Measurements from ENCODE around the gene NHSL2.

The NHSL2 gene

GRCh38 chrX:72040506-72040905 is 129.9 kb downstream of the NHSL2 start:
- Histone ChIP-seq H2AFZ (ENCODE audit: low read length, unreplicated experiment) (no peak overlapping the region), H3K27ac (ENCODE audit: low read depth, low read length) (no peak overlapping the region), H3K27me3 (ENCODE audit: insufficient read depth, low read length) (no peaks in the 10 kb centered on the region), H3K4me3 (ENCODE audit: low read depth, low read length) (no peak overlapping the region), H3K79me2 (ENCODE audit: control insufficient read depth, insufficient read depth, low read length, unreplicated experiment) (no peaks in the 10 kb centered on the region), H3K36me3 (ENCODE audit: insufficient read depth, low read length) (no peaks in the 10 kb centered on the region), H3K4me1 (ENCODE audit: control insufficient read depth, insufficient read depth, low read length, unreplicated experiment) (no peaks in the 10 kb centered on the region)

GRCh38 chrX:72041176-72041575 is 130.5 kb downstream of the NHSL2 start:
- no peaks in the 10 kb centered on the region for H3K36me3 ChIP-seq (ENCODE audit: insufficient read depth, low read length)
- H3K79me2 ChIP-seq (ENCODE audit: control insufficient read depth, insufficient read depth, low read length, unreplicated experiment): no peaks in the 10 kb centered on the region
- H3K4me1 ChIP-seq (ENCODE audit: control insufficient read depth, insufficient read depth, low read length, unreplicated experiment): no peaks in the 10 kb centered on the region
- no peaks in the 10 kb centered on the region for H3K27me3 ChIP-seq (ENCODE audit: insufficient read depth, low read length)
- no peak overlapping the region for H3K4me3 ChIP-seq (ENCODE audit: low read depth, low read length)
- no peak overlapping the region for H3K27ac ChIP-seq (ENCODE audit: low read depth, low read length)
- no peak overlapping the region for H2AFZ ChIP-seq (ENCODE audit: low read length, unreplicated experiment)

- H3K27ac ChIP-seq (ENCODE audit: low read depth, low read length): no peak overlapping the region
- no peak overlapping the region for H2AFZ ChIP-seq (ENCODE audit: low read length, unreplicated experiment)
- no peaks in the 10 kb centered on the region for H3K27me3 ChIP-seq (ENCODE audit: insufficient read depth, low read length)
- H3K36me3 ChIP-seq (ENCODE audit: insufficient read depth, low read length): no peaks in the 10 kb centered on the region
- no peak overlapping the region for H3K4me3 ChIP-seq (ENCODE audit: low read depth, low read length)
- H3K79me2 ChIP-seq (ENCODE audit: control insufficient read depth, insufficient read depth, low read length, unreplicated experiment): no peaks in the 10 kb centered on the region
- no peaks in the 10 kb centered on the region for H3K4me1 ChIP-seq (ENCODE audit: control insufficient read depth, insufficient read depth, low read length, unreplicated experiment)
Measured at GRCh38 chrX:72041871-72042851, 131.5 kb downstream of the NHSL2 start.

- H3K36me3 ChIP-seq (ENCODE audit: insufficient read depth, low read length): no peaks in the 10 kb centered on the region
- no peaks in the 10 kb centered on the region for H3K27me3 ChIP-seq (ENCODE audit: insufficient read depth, low read length)
- no peaks in the 10 kb centered on the region for H3K79me2 ChIP-seq (ENCODE audit: control insufficient read depth, insufficient read depth, low read length, unreplicated experiment)
- H3K4me3 ChIP-seq (ENCODE audit: low read depth, low read length): no peak overlapping the region
- no peak overlapping the region for H3K27ac ChIP-seq (ENCODE audit: low read depth, low read length)
- no peak overlapping the region for H2AFZ ChIP-seq (ENCODE audit: low read length, unreplicated experiment)
- H3K4me1 ChIP-seq (ENCODE audit: control insufficient read depth, insufficient read depth, low read length, unreplicated experiment): no peaks in the 10 kb centered on the region
Measured at GRCh38 chrX:72042852-72043248, 132.2 kb downstream of the NHSL2 start.

GRCh38 chrX:72043636-72044035 is 133.0 kb downstream of the NHSL2 start:
- Histone ChIP-seq H2AFZ (ENCODE audit: low read length, unreplicated experiment) (no peak overlapping the region), H3K79me2 (ENCODE audit: control insufficient read depth, insufficient read depth, low read length, unreplicated experiment) (no peaks in the 10 kb centered on the region), H3K4me1 (ENCODE audit: control insufficient read depth, insufficient read depth, low read length, unreplicated experiment) (no peaks in the 10 kb centered on the region), H3K36me3 (ENCODE audit: insufficient read depth, low read length) (no peaks in the 10 kb centered on the region), H3K27ac (ENCODE audit: low read depth, low read length) (no peak overlapping the region), H3K4me3 (ENCODE audit: low read depth, low read length) (no peak overlapping the region), H3K27me3 (ENCODE audit: insufficient read depth, low read length) (no peaks in the 10 kb centered on the region)

- H3K4me3 ChIP-seq (ENCODE audit: low read depth, low read length): no peak overlapping the region
- H2AFZ ChIP-seq (ENCODE audit: low read length, unreplicated experiment): no peak overlapping the region
- H3K36me3 ChIP-seq (ENCODE audit: insufficient read depth, low read length): no peaks in the 10 kb centered on the region
- no peaks in the 10 kb centered on the region for H3K79me2 ChIP-seq (ENCODE audit: control insufficient read depth, insufficient read depth, low read length, unreplicated experiment)
- H3K4me1 ChIP-seq (ENCODE audit: control insufficient read depth, insufficient read depth, low read length, unreplicated experiment): no peaks in the 10 kb centered on the region
- no peak overlapping the region for H3K27ac ChIP-seq (ENCODE audit: low read depth, low read length)
- no peaks in the 10 kb centered on the region for H3K27me3 ChIP-seq (ENCODE audit: insufficient read depth, low read length)
Measured at GRCh38 chrX:72045141-72045540, 134.5 kb downstream of the NHSL2 start.

GRCh38 chrX:72045552-72046277 is 135.1 kb downstream of the NHSL2 start:
- H3K27ac ChIP-seq (ENCODE audit: low read depth, low read length): no peak overlapping the region

GRCh38 chrX:72046447-72046846 is 135.8 kb downstream of the NHSL2 start:
- no peaks in the 10 kb centered on the region for H3K36me3 ChIP-seq (ENCODE audit: insufficient read depth, low read length)
- H3K79me2 ChIP-seq (ENCODE audit: control insufficient read depth, insufficient read depth, low read length, unreplicated experiment): no peaks in the 10 kb centered on the region
- H2AFZ ChIP-seq (ENCODE audit: low read length, unreplicated experiment): no peak overlapping the region
- H3K4me3 ChIP-seq (ENCODE audit: low read depth, low read length): no peak overlapping the region
- no peaks in the 10 kb centered on the region for H3K4me1 ChIP-seq (ENCODE audit: control insufficient read depth, insufficient read depth, low read length, unreplicated experiment)
- no peaks in the 10 kb centered on the region for H3K27me3 ChIP-seq (ENCODE audit: insufficient read depth, low read length)
- no peak overlapping the region for H3K27ac ChIP-seq (ENCODE audit: low read depth, low read length)

More at GRCh38 chrX:72045552-72046277, 135.1 kb downstream of the NHSL2 start:
- H3K4me3 ChIP-seq (ENCODE audit: low read depth, low read length): no peak overlapping the region
- no peaks in the 10 kb centered on the region for H3K79me2 ChIP-seq (ENCODE audit: control insufficient read depth, insufficient read depth, low read length, unreplicated experiment)
- H2AFZ ChIP-seq (ENCODE audit: low read length, unreplicated experiment): no peak overlapping the region
- H3K4me1 ChIP-seq (ENCODE audit: control insufficient read depth, insufficient read depth, low read length, unreplicated experiment): no peaks in the 10 kb centered on the region
- H3K36me3 ChIP-seq (ENCODE audit: insufficient read depth, low read length): no peaks in the 10 kb centered on the region
- no peaks in the 10 kb centered on the region for H3K27me3 ChIP-seq (ENCODE audit: insufficient read depth, low read length)

GRCh38 chrX:72048510-72049455 is 138.1 kb downstream of the NHSL2 start:
- Histone ChIP-seq H3K79me2 (ENCODE audit: control insufficient read depth, insufficient read depth, low read length, unreplicated experiment) (no peaks in the 10 kb centered on the region), H3K4me1 (ENCODE audit: control insufficient read depth, insufficient read depth, low read length, unreplicated experiment) (no peaks in the 10 kb centered on the region), H3K27me3 (ENCODE audit: insufficient read depth, low read length) (no peaks in the 10 kb centered on the region), H2AFZ (ENCODE audit: low read length, unreplicated experiment) (no peak overlapping the region), H3K4me3 (ENCODE audit: low read depth, low read length) (no peak overlapping the region), H3K27ac (ENCODE audit: low read depth, low read length) (no peak overlapping the region), H3K36me3 (ENCODE audit: insufficient read depth, low read length) (no peaks in the 10 kb centered on the region)

- no peaks in the 10 kb centered on the region for H3K27me3 ChIP-seq (ENCODE audit: insufficient read depth, low read length)
- H3K4me3 ChIP-seq (ENCODE audit: low read depth, low read length): no peak overlapping the region
- no peaks in the 10 kb centered on the region for H3K79me2 ChIP-seq (ENCODE audit: control insufficient read depth, insufficient read depth, low read length, unreplicated experiment)
- H3K4me1 ChIP-seq (ENCODE audit: control insufficient read depth, insufficient read depth, low read length, unreplicated experiment): no peaks in the 10 kb centered on the region
- no peaks in the 10 kb centered on the region for H3K36me3 ChIP-seq (ENCODE audit: insufficient read depth, low read length)
- H3K27ac ChIP-seq (ENCODE audit: low read depth, low read length): no peak overlapping the region
- no peak overlapping the region for H2AFZ ChIP-seq (ENCODE audit: low read length, unreplicated experiment)
Measured at GRCh38 chrX:72050011-72050410, 139.4 kb downstream of the NHSL2 start.

Measured in ACC112 (cell line).